H1 (cell line): ENCODE data around the gene MAPKAPK2.

Experiments
- CEBPB ChIP-seq: IDR thresholded peaks from 2 replicates; pipeline ENCODE4 v1.6.1; 2012; ENCODE audit warnings: low read depth, low read length
- NANOG ChIP-seq: IDR thresholded peaks from 2 replicates; pipeline ENCODE4 v1.6.1; 2011; ENCODE audit warnings: low read length, low read depth, mild to moderate bottlenecking, inconsistent platforms; ENCODE audit not compliant: insufficient read depth, poor library complexity, severe bottlenecking
- TBP ChIP-seq: IDR thresholded peaks from 2 replicates; pipeline ENCODE4 v1.6.1; 2011; ENCODE audit warnings: low read depth, low read length, improper control_type of control experiment
- TF ChIP-seq, protein P1 (sequence below), 3 experiments: IDR thresholded peaks; 1 replicate in 2 of 3; 2 replicates in 1 of 3; pipeline versions ENCODE4 v1.5.1 to v1.6.1; 2011; ENCODE audit warnings: low read length in 3 of 3, mild to moderate bottlenecking in 3 of 3, inconsistent platforms in 2 of 3, low read depth in 1 of 3, moderate library complexity in 1 of 3; ENCODE audit not compliant: insufficient read depth in 1 of 3; ENCODE audit errors: control extremely low read depth in 1 of 3

DNA sequence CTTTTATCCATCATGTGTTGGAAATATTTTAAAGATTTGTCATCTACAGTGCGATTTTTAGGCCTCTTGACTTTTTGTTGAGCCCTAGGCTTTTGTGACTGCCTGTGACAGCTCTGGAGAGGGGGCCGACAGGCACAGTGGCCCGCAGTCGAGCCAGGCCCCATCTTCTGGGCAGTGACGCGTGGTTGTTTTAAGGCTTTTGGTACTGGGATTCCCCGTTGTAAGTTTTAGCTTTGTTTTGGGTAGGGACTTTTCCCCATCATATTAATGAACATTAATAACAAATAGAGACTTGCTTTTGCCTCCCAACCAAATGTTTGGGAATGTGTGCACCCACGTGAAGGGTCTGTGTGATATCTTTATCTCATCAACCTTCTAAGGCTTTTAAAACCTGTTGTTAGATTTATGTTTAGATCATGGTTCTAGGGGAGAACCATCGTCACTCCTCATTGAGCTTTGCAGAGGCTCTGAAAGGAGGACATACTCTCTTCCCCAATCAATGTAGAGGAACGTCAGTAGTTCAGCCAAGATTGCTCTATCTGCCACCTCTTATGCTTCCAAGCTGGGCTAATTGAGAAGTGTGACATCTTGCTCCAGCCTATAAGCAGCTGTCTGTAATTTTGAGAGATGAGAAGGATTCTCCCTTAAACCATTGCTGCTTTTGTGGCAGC, 34.6 kb downstream of the MAPKAPK2 start:
- TF ChIP-seq NANOG: no peak
- TF ChIP-seq, protein P1, sequence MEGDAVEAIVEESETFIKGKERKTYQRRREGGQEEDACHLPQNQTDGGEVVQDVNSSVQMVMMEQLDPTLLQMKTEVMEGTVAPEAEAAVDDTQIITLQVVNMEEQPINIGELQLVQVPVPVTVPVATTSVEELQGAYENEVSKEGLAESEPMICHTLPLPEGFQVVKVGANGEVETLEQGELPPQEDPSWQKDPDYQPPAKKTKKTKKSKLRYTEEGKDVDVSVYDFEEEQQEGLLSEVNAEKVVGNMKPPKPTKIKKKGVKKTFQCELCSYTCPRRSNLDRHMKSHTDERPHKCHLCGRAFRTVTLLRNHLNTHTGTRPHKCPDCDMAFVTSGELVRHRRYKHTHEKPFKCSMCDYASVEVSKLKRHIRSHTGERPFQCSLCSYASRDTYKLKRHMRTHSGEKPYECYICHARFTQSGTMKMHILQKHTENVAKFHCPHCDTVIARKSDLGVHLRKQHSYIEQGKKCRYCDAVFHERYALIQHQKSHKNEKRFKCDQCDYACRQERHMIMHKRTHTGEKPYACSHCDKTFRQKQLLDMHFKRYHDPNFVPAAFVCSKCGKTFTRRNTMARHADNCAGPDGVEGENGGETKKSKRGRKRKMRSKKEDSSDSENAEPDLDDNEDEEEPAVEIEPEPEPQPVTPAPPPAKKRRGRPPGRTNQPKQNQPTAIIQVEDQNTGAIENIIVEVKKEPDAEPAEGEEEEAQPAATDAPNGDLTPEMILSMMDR (IDR thresholded peaks at IDR 0.05; ENCODE audit: control extremely low read depth in 1 of 3, insufficient read depth in 1 of 3, low read depth in 1 of 3, low read length in 3 of 3): no peak
- no peak for TF ChIP-seq TBP
- TF ChIP-seq CEBPB: no peak
